ENCODE results near the gene RTRAF. TPM values are rescaled to one million over a fixed set of nuclear protein-coding genes. Genes with fewer than 3 reads are reported as not detected.
A peak's percentile ranks its signal among the peaks of the same experiment; 100 is the strongest.

The RTRAF gene
- total RNA-seq, 1 experiment from 2014 or later = 350 TPM

DNA sequence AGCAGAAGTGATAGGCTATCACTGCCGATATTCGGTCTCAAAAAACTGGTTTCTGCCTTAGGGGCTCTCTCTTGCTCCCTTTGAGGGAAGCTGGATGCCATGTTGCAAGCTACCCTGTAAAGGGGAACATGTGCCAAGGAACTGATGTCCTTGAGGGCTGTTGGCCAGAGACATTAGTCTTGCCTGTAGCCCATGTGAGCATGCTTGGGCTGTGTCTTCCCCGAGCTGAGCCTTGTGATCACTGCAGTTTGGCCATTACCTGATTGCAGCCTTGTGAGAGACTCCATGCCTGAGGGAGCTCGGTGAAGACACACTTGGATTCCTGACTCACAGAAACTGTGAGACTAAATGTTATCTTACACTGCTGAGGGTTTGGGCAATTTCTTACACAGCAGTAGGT, 18.8 kb downstream of the RTRAF start:
- Mint-ChIP-seq H3K9me3 (no peaks in the 10 kb centered on the region), H3K27ac (peak overlapping the region in 1 of 3 experiments; percentile 25; a peak in 2 of 7 replicates), H3K4me3 (no peak overlapping the region), H3K36me3 (ENCODE audit: insufficient read depth in 1 of 3, low read depth in 3 of 3) (peaks cover 29 to 81% (median 67%) of the 10 kb centered on the region in 3 experiments; a peak in 6 of 7 replicates), H3K27me3 (ENCODE audit: low read depth) (no peaks in the 10 kb centered on the region), H3K4me1 (peaks cover 23 to 25% of the 10 kb centered on the region in 2 experiments)
- Histone ChIP-seq H2BK15ac (ENCODE audit: low read depth, low read length) (no peak overlapping the region), H3K4me2 (ENCODE audit: insufficient read depth, insufficient read length, low read length) (no peak overlapping the region), H3K4me1 (ENCODE audit: insufficient read depth, low read length) (peaks cover 2% of the 10 kb centered on the region; the same call in 1 of the 2 replicates), H4K91ac (ENCODE audit: insufficient read length, low read depth, low read length) (no peak overlapping the region), H3K79me1 (ENCODE audit: insufficient read depth, low read depth, low read length, poor library complexity, severe bottlenecking) (no peaks in the 10 kb centered on the region), H3K79me2 (ENCODE audit: insufficient read depth, low read length) (no peaks in the 10 kb centered on the region), H4K5ac (ENCODE audit: insufficient read length, low read depth, low read length) (no peak overlapping the region), H3K27me3 (ENCODE audit: insufficient read depth, low read length) (no peaks in the 10 kb centered on the region), H3K23me2 (ENCODE audit: insufficient read length, low read depth, low read length, poor library complexity, severe bottlenecking) (no peaks in the 10 kb centered on the region), H2BK120ac (ENCODE audit: low read depth, low read length, poor library complexity, severe bottlenecking) (no peak overlapping the region), H3T11ph (ENCODE audit: low read length) (no peak overlapping the region), H2BK12ac (ENCODE audit: insufficient read length, low read depth, low read length) (no peak overlapping the region), H4K20me1 (ENCODE audit: control insufficient read depth, insufficient read depth, insufficient read length) (no peaks in the 10 kb centered on the region), H3K9me3 (ENCODE audit: control insufficient read depth, low read depth, low read length) (no peaks in the 10 kb centered on the region), H2AK5ac (ENCODE audit: insufficient read length, low read length) (no peak overlapping the region), H3K4ac (ENCODE audit: low read depth, low read length) (no peak overlapping the region), H2AFZ (ENCODE audit: low read length) (no peak overlapping the region), H3K27ac (ENCODE audit: insufficient read length, low read depth, low read length) (no peak overlapping the region), H3K18ac (ENCODE audit: insufficient read length, low read depth, low read length) (peak overlapping the region; percentile 18), H2BK20ac (ENCODE audit: low read depth, low read length, poor library complexity, severe bottlenecking) (no peak overlapping the region), H3K56ac (ENCODE audit: insufficient read length, low read depth, low read length) (no peak overlapping the region), H3K9ac (ENCODE audit: extremely low read depth, insufficient read length, low read length) (no peak overlapping the region), H3K23ac (ENCODE audit: insufficient read length, low read depth, low read length) (no peak overlapping the region), H4K8ac (replicated peaks; ENCODE audit: insufficient read length, low read depth, low read length) (no peak overlapping the region), H3K14ac (ENCODE audit: insufficient read depth, low read length) (no peak overlapping the region), H2BK5ac (ENCODE audit: insufficient read length, low read length) (no peak overlapping the region)
- WGBS (ENCODE audit: extremely low coverage, insufficient read length, low lambda C conversion rate) = no CpG with 5 or more reads among the region's 4 CpGs
- TF ChIP-seq, protein P1, sequence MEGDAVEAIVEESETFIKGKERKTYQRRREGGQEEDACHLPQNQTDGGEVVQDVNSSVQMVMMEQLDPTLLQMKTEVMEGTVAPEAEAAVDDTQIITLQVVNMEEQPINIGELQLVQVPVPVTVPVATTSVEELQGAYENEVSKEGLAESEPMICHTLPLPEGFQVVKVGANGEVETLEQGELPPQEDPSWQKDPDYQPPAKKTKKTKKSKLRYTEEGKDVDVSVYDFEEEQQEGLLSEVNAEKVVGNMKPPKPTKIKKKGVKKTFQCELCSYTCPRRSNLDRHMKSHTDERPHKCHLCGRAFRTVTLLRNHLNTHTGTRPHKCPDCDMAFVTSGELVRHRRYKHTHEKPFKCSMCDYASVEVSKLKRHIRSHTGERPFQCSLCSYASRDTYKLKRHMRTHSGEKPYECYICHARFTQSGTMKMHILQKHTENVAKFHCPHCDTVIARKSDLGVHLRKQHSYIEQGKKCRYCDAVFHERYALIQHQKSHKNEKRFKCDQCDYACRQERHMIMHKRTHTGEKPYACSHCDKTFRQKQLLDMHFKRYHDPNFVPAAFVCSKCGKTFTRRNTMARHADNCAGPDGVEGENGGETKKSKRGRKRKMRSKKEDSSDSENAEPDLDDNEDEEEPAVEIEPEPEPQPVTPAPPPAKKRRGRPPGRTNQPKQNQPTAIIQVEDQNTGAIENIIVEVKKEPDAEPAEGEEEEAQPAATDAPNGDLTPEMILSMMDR (conservative IDR thresholded peaks at IDR 0.05) = no peak
- DNase-seq = no peak
